ENCODE data around the gene INTS3. TPM values are rescaled to one million over a fixed set of nuclear protein-coding genes. Genes with fewer than 3 reads are reported as not detected.
A peak's percentile ranks its signal among the peaks of the same experiment; 100 is the strongest.

The INTS3 gene
- total and polyA plus RNA-seq, 10 of the 15 experiments (the other 5 are each of a cell fraction or from before 2014, with no cell fraction given), result 12.6 to 87.4 (median 30.8) TPM

DNA sequence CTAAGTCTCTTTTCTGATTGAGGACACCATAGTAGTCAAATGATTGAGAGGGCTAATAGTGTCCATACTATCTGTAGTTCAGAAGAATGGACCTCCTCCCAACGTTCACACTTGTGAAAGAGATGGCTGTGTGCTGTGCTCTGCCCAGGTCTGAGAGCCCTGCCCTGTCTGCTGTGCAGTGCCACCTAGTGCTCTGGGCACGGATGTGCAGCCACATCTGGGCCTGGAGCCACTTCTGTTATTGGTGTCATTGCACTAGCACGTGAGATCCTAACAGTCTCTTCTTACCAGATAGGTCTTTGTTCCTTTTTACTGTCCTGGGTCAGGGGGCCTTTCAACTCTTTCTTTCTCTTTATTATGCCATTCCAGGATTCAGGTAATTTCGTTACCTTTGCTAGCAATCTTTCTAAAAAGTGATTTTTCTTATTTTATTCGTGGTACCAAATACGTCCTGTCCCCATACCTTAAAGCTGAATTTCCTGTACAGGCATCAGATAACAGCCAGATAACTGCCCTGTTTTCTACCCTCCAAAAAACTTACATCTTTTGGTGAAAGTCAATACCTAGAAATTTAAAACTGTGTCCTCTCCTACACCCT is 21.7 kb downstream of the INTS3 start (continued):
- TF ChIP-seq, protein P1, sequence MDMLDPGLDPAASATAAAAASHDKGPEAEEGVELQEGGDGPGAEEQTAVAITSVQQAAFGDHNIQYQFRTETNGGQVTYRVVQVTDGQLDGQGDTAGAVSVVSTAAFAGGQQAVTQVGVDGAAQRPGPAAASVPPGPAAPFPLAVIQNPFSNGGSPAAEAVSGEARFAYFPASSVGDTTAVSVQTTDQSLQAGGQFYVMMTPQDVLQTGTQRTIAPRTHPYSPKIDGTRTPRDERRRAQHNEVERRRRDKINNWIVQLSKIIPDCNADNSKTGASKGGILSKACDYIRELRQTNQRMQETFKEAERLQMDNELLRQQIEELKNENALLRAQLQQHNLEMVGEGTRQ (IDR thresholded peaks at IDR 0.05; ENCODE audit: borderline replicate concordance, low read depth, low read length), result no peak
- TF ChIP-seq ASH2L (IDR thresholded peaks at IDR 0.05; ENCODE audit: borderline replicate concordance, low read depth), result no peak
- TF ChIP-seq, protein P2, sequence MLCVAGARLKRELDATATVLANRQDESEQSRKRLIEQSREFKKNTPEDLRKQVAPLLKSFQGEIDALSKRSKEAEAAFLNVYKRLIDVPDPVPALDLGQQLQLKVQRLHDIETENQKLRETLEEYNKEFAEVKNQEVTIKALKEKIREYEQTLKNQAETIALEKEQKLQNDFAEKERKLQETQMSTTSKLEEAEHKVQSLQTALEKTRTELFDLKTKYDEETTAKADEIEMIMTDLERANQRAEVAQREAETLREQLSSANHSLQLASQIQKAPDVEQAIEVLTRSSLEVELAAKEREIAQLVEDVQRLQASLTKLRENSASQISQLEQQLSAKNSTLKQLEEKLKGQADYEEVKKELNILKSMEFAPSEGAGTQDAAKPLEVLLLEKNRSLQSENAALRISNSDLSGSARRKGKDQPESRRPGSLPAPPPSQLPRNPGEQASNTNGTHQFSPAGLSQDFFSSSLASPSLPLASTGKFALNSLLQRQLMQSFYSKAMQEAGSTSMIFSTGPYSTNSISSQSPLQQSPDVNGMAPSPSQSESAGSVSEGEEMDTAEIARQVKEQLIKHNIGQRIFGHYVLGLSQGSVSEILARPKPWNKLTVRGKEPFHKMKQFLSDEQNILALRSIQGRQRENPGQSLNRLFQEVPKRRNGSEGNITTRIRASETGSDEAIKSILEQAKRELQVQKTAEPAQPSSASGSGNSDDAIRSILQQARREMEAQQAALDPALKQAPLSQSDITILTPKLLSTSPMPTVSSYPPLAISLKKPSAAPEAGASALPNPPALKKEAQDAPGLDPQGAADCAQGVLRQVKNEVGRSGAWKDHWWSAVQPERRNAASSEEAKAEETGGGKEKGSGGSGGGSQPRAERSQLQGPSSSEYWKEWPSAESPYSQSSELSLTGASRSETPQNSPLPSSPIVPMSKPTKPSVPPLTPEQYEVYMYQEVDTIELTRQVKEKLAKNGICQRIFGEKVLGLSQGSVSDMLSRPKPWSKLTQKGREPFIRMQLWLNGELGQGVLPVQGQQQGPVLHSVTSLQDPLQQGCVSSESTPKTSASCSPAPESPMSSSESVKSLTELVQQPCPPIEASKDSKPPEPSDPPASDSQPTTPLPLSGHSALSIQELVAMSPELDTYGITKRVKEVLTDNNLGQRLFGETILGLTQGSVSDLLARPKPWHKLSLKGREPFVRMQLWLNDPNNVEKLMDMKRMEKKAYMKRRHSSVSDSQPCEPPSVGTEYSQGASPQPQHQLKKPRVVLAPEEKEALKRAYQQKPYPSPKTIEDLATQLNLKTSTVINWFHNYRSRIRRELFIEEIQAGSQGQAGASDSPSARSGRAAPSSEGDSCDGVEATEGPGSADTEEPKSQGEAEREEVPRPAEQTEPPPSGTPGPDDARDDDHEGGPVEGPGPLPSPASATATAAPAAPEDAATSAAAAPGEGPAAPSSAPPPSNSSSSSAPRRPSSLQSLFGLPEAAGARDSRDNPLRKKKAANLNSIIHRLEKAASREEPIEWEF (IDR thresholded peaks at IDR 0.05; ENCODE audit: insufficient replicate concordance, low read depth, low read length), result no peak
- no peak for TF ChIP-seq JUND (IDR thresholded peaks at IDR 0.05; ENCODE audit: low read depth, low read length)
- no peak for TF ChIP-seq CBFB (IDR thresholded peaks at IDR 0.05; ENCODE audit: low read depth)
- TF ChIP-seq EGR1 (IDR thresholded peaks at IDR 0.05; ENCODE audit: borderline replicate concordance in 1 of 2, low read depth in 2 of 2, low read length in 2 of 2), result no peak
- TF ChIP-seq SUZ12 (IDR thresholded peaks at IDR 0.05; ENCODE audit: unreplicated experiment), result no peak
- TF ChIP-seq SMAD1 (IDR thresholded peaks at IDR 0.05; ENCODE audit: low read depth, partially characterized antibody), result no peak
- TF ChIP-seq CEBPB (IDR thresholded peaks at IDR 0.05; ENCODE audit: borderline replicate concordance in 1 of 2, low read depth in 2 of 2, low read length in 2 of 2), result no peak
- TF ChIP-seq, protein P3, sequence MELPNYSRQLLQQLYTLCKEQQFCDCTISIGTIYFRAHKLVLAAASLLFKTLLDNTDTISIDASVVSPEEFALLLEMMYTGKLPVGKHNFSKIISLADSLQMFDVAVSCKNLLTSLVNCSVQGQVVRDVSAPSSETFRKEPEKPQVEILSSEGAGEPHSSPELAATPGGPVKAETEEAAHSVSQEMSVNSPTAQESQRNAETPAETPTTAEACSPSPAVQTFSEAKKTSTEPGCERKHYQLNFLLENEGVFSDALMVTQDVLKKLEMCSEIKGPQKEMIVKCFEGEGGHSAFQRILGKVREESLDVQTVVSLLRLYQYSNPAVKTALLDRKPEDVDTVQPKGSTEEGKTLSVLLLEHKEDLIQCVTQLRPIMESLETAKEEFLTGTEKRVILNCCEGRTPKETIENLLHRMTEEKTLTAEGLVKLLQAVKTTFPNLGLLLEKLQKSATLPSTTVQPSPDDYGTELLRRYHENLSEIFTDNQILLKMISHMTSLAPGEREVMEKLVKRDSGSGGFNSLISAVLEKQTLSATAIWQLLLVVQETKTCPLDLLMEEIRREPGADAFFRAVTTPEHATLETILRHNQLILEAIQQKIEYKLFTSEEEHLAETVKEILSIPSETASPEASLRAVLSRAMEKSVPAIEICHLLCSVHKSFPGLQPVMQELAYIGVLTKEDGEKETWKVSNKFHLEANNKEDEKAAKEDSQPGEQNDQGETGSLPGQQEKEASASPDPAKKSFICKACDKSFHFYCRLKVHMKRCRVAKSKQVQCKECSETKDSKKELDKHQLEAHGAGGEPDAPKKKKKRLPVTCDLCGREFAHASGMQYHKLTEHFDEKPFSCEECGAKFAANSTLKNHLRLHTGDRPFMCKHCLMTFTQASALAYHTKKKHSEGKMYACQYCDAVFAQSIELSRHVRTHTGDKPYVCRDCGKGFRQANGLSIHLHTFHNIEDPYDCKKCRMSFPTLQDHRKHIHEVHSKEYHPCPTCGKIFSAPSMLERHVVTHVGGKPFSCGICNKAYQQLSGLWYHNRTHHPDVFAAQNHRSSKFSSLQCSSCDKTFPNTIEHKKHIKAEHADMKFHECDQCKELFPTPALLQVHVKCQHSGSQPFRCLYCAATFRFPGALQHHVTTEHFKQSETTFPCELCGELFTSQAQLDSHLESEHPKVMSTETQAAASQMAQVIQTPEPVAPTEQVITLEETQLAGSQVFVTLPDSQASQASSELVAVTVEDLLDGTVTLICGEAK (IDR thresholded peaks at IDR 0.05; ENCODE audit: borderline replicate concordance), result no peak
- no peak for TF ChIP-seq PAX5 (IDR thresholded peaks at IDR 0.05; ENCODE audit: borderline replicate concordance, low read depth, low read length)
- peak; percentile 62; the same call in 1 of the 2 replicates for TF ChIP-seq SPI1 (IDR thresholded peaks at IDR 0.05; ENCODE audit: borderline replicate concordance, insufficient read depth, low read depth, low read length)
- TF ChIP-seq RFX5 (IDR thresholded peaks at IDR 0.05; ENCODE audit: low read depth, low read length), result no peak
- peak; percentile 91 for TF ChIP-seq SMARCA5 (IDR thresholded peaks at IDR 0.05)
- TF ChIP-seq, protein P4, sequence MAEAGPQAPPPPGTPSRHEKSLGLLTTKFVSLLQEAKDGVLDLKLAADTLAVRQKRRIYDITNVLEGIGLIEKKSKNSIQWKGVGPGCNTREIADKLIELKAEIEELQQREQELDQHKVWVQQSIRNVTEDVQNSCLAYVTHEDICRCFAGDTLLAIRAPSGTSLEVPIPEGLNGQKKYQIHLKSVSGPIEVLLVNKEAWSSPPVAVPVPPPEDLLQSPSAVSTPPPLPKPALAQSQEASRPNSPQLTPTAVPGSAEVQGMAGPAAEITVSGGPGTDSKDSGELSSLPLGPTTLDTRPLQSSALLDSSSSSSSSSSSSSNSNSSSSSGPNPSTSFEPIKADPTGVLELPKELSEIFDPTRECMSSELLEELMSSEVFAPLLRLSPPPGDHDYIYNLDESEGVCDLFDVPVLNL (IDR thresholded peaks at IDR 0.05; ENCODE audit: low read depth, low read length), result no peak
- TF ChIP-seq, protein P5, sequence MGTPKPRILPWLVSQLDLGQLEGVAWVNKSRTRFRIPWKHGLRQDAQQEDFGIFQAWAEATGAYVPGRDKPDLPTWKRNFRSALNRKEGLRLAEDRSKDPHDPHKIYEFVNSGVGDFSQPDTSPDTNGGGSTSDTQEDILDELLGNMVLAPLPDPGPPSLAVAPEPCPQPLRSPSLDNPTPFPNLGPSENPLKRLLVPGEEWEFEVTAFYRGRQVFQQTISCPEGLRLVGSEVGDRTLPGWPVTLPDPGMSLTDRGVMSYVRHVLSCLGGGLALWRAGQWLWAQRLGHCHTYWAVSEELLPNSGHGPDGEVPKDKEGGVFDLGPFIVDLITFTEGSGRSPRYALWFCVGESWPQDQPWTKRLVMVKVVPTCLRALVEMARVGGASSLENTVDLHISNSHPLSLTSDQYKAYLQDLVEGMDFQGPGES (IDR thresholded peaks at IDR 0.05), result no peak

All from GM12878 (cell line).